Neuronal stem cell (in vitro differentiated cells): ENCODE measurements around the gene WDR48.
"Not testable (repeated sequence)": the region's sequence is repeated elsewhere in the genome, so short reads cannot be mapped to it uniquely, and the experiment has no call there.

Source experiments
- DNase-seq: peaks from one replicate; pipeline ENCODE4 v3.0.0-alpha.2; 2013; ENCODE audit warnings: low spot score
- H2AFZ ChIP-seq: one replicate; pipeline ENCODE4 v1.6.1; 2013; ENCODE audit warnings: mild to moderate bottlenecking, low read length, inconsistent platforms
- H2AK5ac ChIP-seq: 2 replicates; pipeline ENCODE4 v1.6.1; 2013; ENCODE audit warnings: low read depth, mild to moderate bottlenecking, inconsistent platforms, low read length, moderate library complexity, mixed read lengths
- H2BK120ac ChIP-seq: 2 replicates; pipeline ENCODE4 v1.6.1; 2013; ENCODE audit warnings: low read depth, mild to moderate bottlenecking, inconsistent platforms, low read length, moderate library complexity, mixed read lengths
- H2BK12ac ChIP-seq: one replicate; pipeline ENCODE4 v1.6.1; 2013; ENCODE audit warnings: low read length, inconsistent platforms
- H2BK15ac ChIP-seq: 2 replicates; pipeline ENCODE4 v1.6.1; 2013; ENCODE audit warnings: mild to moderate bottlenecking, low read length, inconsistent platforms, mixed read lengths
- H2BK5ac ChIP-seq: one replicate; pipeline ENCODE4 v1.6.1; 2013; ENCODE audit warnings: inconsistent platforms, mild to moderate bottlenecking, low read length, moderate library complexity
- H3K14ac ChIP-seq: one replicate; pipeline ENCODE4 v1.6.1; 2013; ENCODE audit warnings: low read length, inconsistent platforms
- H3K18ac ChIP-seq: 2 replicates; pipeline ENCODE4 v1.6.1; 2013; ENCODE audit warnings: low read length, inconsistent platforms
- H3K23ac ChIP-seq: 2 replicates; pipeline ENCODE4 v1.6.1; 2013; ENCODE audit warnings: low read depth, mild to moderate bottlenecking, mixed read lengths, low read length, inconsistent platforms; ENCODE audit not compliant: poor library complexity
- H3K27ac ChIP-seq: replicated peaks from 3 replicates; pipeline ENCODE4 v1.5.1; 2013; ENCODE audit warnings: low read length, inconsistent platforms
- H3K27me3 ChIP-seq, 3 experiments: 2 replicates each; pipeline ENCODE4 v1.6.1; 2013; ENCODE audit warnings: low read length in 3 of 3, mild to moderate bottlenecking in 2 of 3, inconsistent platforms in 1 of 3, low read depth in 1 of 3, mixed read lengths in 1 of 3, moderate library complexity in 1 of 3; ENCODE audit not compliant: control insufficient read depth in 3 of 3, insufficient read depth in 3 of 3
- H3K36me3 ChIP-seq, 2 donors: replicated peaks in 1 of 2; 2 replicates each; pipeline ENCODE4 v1.6.1; 2013; ENCODE audit warnings: low read length in 2 of 2; ENCODE audit not compliant: control insufficient read depth in 2 of 2, insufficient read depth in 2 of 2
- H3K4ac ChIP-seq: 2 replicates; pipeline ENCODE4 v1.6.1; 2013; ENCODE audit warnings: inconsistent platforms, mild to moderate bottlenecking, low read length, moderate library complexity
- H3K4me1 ChIP-seq, 2 donors: 1 replicate in 1 of 2; 2 replicates in 1 of 2; pipeline ENCODE4 v1.6.1; 2013; ENCODE audit warnings: low read length in 2 of 2, low read depth in 1 of 2; ENCODE audit not compliant: control insufficient read depth in 2 of 2, insufficient read depth in 1 of 2
- H3K4me2 ChIP-seq: one replicate; pipeline ENCODE4 v1.6.1; 2013; ENCODE audit warnings: mild to moderate bottlenecking, low read length, inconsistent platforms; ENCODE audit not compliant: insufficient read depth, poor library complexity, severe bottlenecking
- H3K4me3 ChIP-seq, 2 donors: 2 replicates each; pipeline ENCODE4 v1.5.1; 2013; ENCODE audit warnings: low read length in 2 of 2, mild to moderate bottlenecking in 2 of 2, inconsistent platforms in 1 of 2, moderate library complexity in 1 of 2
- H3K79me1 ChIP-seq: one replicate; pipeline ENCODE4 v1.6.1; 2013; ENCODE audit warnings: low read depth, mild to moderate bottlenecking, inconsistent platforms, low read length, moderate library complexity
- H3K9ac ChIP-seq: one replicate; pipeline ENCODE4 v1.6.1; 2013; ENCODE audit warnings: mild to moderate bottlenecking, low read depth, low read length, inconsistent platforms; ENCODE audit not compliant: poor library complexity
- H3K9me3 ChIP-seq, 2 donors: replicated peaks in 1 of 2; 2 replicates each; pipeline versions ENCODE3 to v1.6.1; 2013; ENCODE audit warnings: low read length in 2 of 2, mild to moderate bottlenecking in 2 of 2, inconsistent platforms in 1 of 2, low read depth in 1 of 2, mixed read lengths in 1 of 2, moderate library complexity in 1 of 2; ENCODE audit not compliant: control insufficient read depth in 2 of 2, insufficient read depth in 1 of 2
- H4K8ac ChIP-seq: one replicate; pipeline ENCODE4 v1.6.1; 2013; ENCODE audit warnings: low read depth, mild to moderate bottlenecking, inconsistent platforms, low read length, moderate library complexity
- H4K91ac ChIP-seq: one replicate; pipeline ENCODE4 v1.6.1; 2013; ENCODE audit warnings: low read length, low read depth, mild to moderate bottlenecking, inconsistent platforms; ENCODE audit not compliant: poor library complexity
- WGBS, 2 donors: extraction: QIAGEN DNeasy Blood & Tissue Kit; methylation state at CpG; one replicate each; pipeline ENCODE4 v1.1.7; 2013; ENCODE audit warnings: missing lambda C conversion rate in 2 of 2, mixed read lengths in 1 of 2; ENCODE audit not compliant: insufficient read length in 2 of 2, insufficient replicate concordance in 1 of 2; ENCODE audit errors: extremely low coverage in 2 of 2; 5-methylcytosine and 5-hydroxymethylcytosine counted together

WDR48 gene

GRCh38 chr3:39052583-39052982 lies 767 bp downstream of the WDR48 start:
- no peak overlapping the region for H3K18ac ChIP-seq
- H3K4me1 ChIP-seq = peaks cover 2 to 11% of the 10 kb centered on the region in 2 donors
- H3K27me3 ChIP-seq = no peaks in the 10 kb centered on the region
- no peak overlapping the region for H2AK5ac ChIP-seq
- no peaks in the 10 kb centered on the region for H3K36me3 ChIP-seq
- no peak overlapping the region for H2BK12ac ChIP-seq
- H3K14ac ChIP-seq = no peak overlapping the region
- H2BK5ac ChIP-seq = peak overlapping the region; percentile 47
- H3K23ac ChIP-seq = no peak overlapping the region
- no peak overlapping the region for H4K8ac ChIP-seq
- H3K27ac ChIP-seq = peak overlapping the region; percentile 93
- H4K91ac ChIP-seq = no peak overlapping the region
- no peak overlapping the region for H2BK15ac ChIP-seq
- H3K4ac ChIP-seq = no peak overlapping the region
- no peak for DNase-seq
- H3K79me1 ChIP-seq = no peaks in the 10 kb centered on the region
- peak overlapping the region; percentile 61 to 84 for H3K4me3 ChIP-seq
- H2BK120ac ChIP-seq = no peak overlapping the region
- peak overlapping the region; percentile 51 for H3K4me2 ChIP-seq
- no peak overlapping the region for H3K9ac ChIP-seq
- no CpG with 5 or more reads among the region's 11 CpGs for WGBS, 2 donors
- peak overlapping the region; percentile 94 for H2AFZ ChIP-seq
- no peaks in the 10 kb centered on the region for H3K9me3 ChIP-seq

GRCh38 chr3:39053696-39054095 lies 1.9 kb downstream of the WDR48 start:
- H3K27me3 ChIP-seq = no peaks in the 10 kb centered on the region
- H3K27ac ChIP-seq = no peak overlapping the region
- H3K4ac ChIP-seq = no peak overlapping the region
- DNase-seq = no peak
- H3K9ac ChIP-seq = no peak overlapping the region
- no CpG with 5 or more reads among the region's 2 CpGs for WGBS, 2 donors
- H3K9me3 ChIP-seq = no peaks in the 10 kb centered on the region
- H2AK5ac ChIP-seq = no peak overlapping the region
- H3K14ac ChIP-seq = no peak overlapping the region
- H2BK120ac ChIP-seq = no peak overlapping the region
- H3K4me3 ChIP-seq = no peak overlapping the region
- H2AFZ ChIP-seq = no peak overlapping the region
- no peak overlapping the region for H2BK15ac ChIP-seq
- peaks cover 2 to 11% of the 10 kb centered on the region in 2 donors for H3K4me1 ChIP-seq
- H3K23ac ChIP-seq = no peak overlapping the region
- H2BK5ac ChIP-seq = no peak overlapping the region
- H2BK12ac ChIP-seq = no peak overlapping the region
- no peak overlapping the region for H4K8ac ChIP-seq
- no peak overlapping the region for H3K4me2 ChIP-seq
- H4K91ac ChIP-seq = no peak overlapping the region
- peaks cover 3% of the 10 kb centered on the region for H3K79me1 ChIP-seq
- H3K18ac ChIP-seq = no peak overlapping the region
- peaks cover 0 to 7% of the 10 kb centered on the region in 2 donors for H3K36me3 ChIP-seq

GRCh38 chr3:39056151-39056550 lies 4.3 kb downstream of the WDR48 start:
- H3K4ac ChIP-seq = no peak overlapping the region
- no peak overlapping the region for H3K14ac ChIP-seq
- H4K91ac ChIP-seq = no peak overlapping the region
- H3K18ac ChIP-seq = no peak overlapping the region
- H2AFZ ChIP-seq = no peak overlapping the region
- H2AK5ac ChIP-seq = no peak overlapping the region
- H3K79me1 ChIP-seq = peaks cover 3% of the 10 kb centered on the region
- H3K27ac ChIP-seq = no peak overlapping the region
- no peak overlapping the region for H3K23ac ChIP-seq
- H2BK12ac ChIP-seq = no peak overlapping the region
- no peak overlapping the region for H2BK120ac ChIP-seq
- no peak overlapping the region for H3K9ac ChIP-seq
- H3K9me3 ChIP-seq = no peaks in the 10 kb centered on the region
- no peak overlapping the region for H3K4me2 ChIP-seq
- no peak overlapping the region for H3K4me3 ChIP-seq
- no CpG with 5 or more reads among the region's 3 CpGs for WGBS, 2 donors
- DNase-seq = no peak
- H4K8ac ChIP-seq = no peak overlapping the region
- H2BK15ac ChIP-seq = no peak overlapping the region
- H3K27me3 ChIP-seq = no peaks in the 10 kb centered on the region
- peaks cover 0 to 7% of the 10 kb centered on the region in 2 donors for H3K36me3 ChIP-seq
- no peak overlapping the region for H2BK5ac ChIP-seq
- H3K4me1 ChIP-seq = peaks cover 2 to 11% of the 10 kb centered on the region in 2 donors

- not testable (repeated sequence) for H3K9me3 ChIP-seq, H2BK120ac ChIP-seq, H2AK5ac ChIP-seq, H3K4me2 ChIP-seq, H2AFZ ChIP-seq, H3K18ac ChIP-seq, H2BK12ac ChIP-seq, H3K9ac ChIP-seq, H4K8ac ChIP-seq, H3K4ac ChIP-seq, DNase-seq, H3K79me1 ChIP-seq, H3K14ac ChIP-seq, H3K4me3 ChIP-seq, H4K91ac ChIP-seq, H3K27me3 ChIP-seq, H3K27ac ChIP-seq, H2BK15ac ChIP-seq, H3K23ac ChIP-seq, H3K4me1 ChIP-seq, H2BK5ac ChIP-seq
- WGBS, 2 donors = no CpG with 5 or more reads among the region's 2 CpGs
- H3K36me3 ChIP-seq = peaks cover 0 to 20% of the 10 kb centered on the region in 2 donors
Observed at GRCh38 chr3:39061228-39061627, 9.4 kb downstream of the WDR48 start.
